Esophagus squamous epithelium (tissue), 5 donors: Measurements from ENCODE around the gene PHLPP1. TPM values are rescaled to one million over a fixed set of nuclear protein-coding genes. Genes with fewer than 3 reads are reported as not detected.

ENCODE experiments used
- DNase-seq: peaks from one replicate; lab custom pipeline; 2025; lab: John Stamatoyannopoulos, UW
- H3K27ac ChIP-seq, 4 donors: fragments of 200-600 bp; sonication (generic); one replicate each; pipeline ENCODE4 v1.5.1; 2016 to 2019; ENCODE audit warnings: mild to moderate bottlenecking in 1 of 4
- H3K27me3 ChIP-seq, 4 donors: fragments of 200-600 bp; sonication (generic); 1 replicate in 3 of 4; 2 replicates in 1 of 4; pipeline versions ENCODE4 v1.5.1 to v1.6.0; 2017 to 2021; ENCODE audit warnings: antibody characterized with exemption in 1 of 4
- H3K36me3 ChIP-seq, 3 donors: fragments of 200-600 bp; sonication (generic); one replicate each; pipeline ENCODE4 v1.5.1; 2016 to 2019
- H3K4me1 ChIP-seq, 3 donors: fragments of 200-600 bp; sonication (generic); one replicate each; pipeline ENCODE4 v1.5.1; 2017 to 2019
- H3K4me3 ChIP-seq, 4 donors: fragments of 200-600 bp; sonication (generic); 1 replicate in 3 of 4; 2 replicates in 1 of 4; pipeline ENCODE4 v1.5.1; 2016 to 2019; ENCODE audit warnings: mild to moderate bottlenecking in 2 of 4, moderate library complexity in 1 of 4
- H3K9me3 ChIP-seq, 3 donors: fragments of 200-600 bp; sonication (generic); one replicate each; pipeline ENCODE4 v1.5.1; 2016 to 2019
- POLR2A ChIP-seq, 4 donors: fragments of 450-650 bp; IDR thresholded peaks; one replicate each; pipeline ENCODE4 v1.6.1; 2017; ENCODE audit warnings: antibody characterized with exemption in 4 of 4, mild to moderate bottlenecking in 4 of 4, moderate library complexity in 3 of 4
- WGBS, 2 donors: methylation state at CpG; one replicate each; pipeline ENCODE4 v1.1.5; 2018; 5-methylcytosine and 5-hydroxymethylcytosine counted together
- intact Hi-C: fragments of 100-400 bp; cut with DNase I; formaldehyde crosslinking; loops from one replicate; pipeline ENCODE4 v1.15.0; 2022
- total RNA-seq, 4 donors: library from RNA; depleted of rRNA; stranded (reverse); fragments of >200 nt; gene quantifications; one replicate each; pipeline ENCODE4 v1.1.0, GENCODE V29; 2016
- TF ChIP-seq, protein P1 (sequence below), 6 experiments: fragments of 450-650 bp in 4 of 6; fragments of 200-600 bp in 2 of 6; sonication (generic) in 2 of 6; IDR thresholded peaks; one replicate each; pipeline ENCODE4 v1.5.1; 2016 to 2019; ENCODE audit warnings: antibody characterized with exemption in 6 of 6, mild to moderate bottlenecking in 4 of 6, moderate library complexity in 4 of 6
- donor health status: DM: yes; HTN: yes; CAD: no.

The PHLPP1 gene
- total RNA-seq, 4 donors from 2014 or later: 10.1 to 16.6 (median 14.9) TPM

DNA sequence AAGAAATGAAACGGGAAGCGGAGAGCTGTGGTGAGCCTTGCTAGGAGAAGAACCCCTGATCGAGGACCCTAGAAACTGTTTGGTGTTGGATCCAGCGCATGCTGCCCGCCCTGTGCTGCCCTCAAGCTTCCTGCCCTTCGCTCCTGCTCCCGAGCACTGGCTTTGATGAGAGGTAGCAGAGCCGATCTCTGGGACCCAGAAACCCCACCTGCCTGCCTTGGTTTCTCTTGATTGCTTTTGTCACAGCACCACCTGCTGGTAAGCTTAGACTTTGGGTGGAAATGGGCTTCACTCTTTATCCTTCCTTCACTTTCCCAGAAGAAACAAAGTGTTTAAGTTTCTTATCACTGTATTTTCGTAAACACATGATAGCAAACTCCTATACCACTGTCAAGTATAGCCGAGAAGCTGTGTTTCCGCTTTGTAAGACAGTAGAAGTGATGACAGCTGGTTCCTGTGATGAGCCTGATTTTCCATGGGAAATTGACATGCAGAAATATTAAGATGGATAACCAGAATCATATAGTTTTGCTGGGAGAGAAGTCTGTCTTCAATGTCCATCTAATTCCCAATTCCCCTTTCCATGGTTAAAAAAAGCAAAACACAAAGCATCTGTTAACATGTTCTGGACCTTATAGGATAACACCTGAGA is 267.4 kb downstream of the PHLPP1 start:
- H3K27ac ChIP-seq: no peak overlapping the region
- H3K36me3 ChIP-seq: peaks cover 0 to 38% (median 7%) of the 10 kb centered on the region in 3 donors
- no peaks in the 10 kb centered on the region for H3K27me3 ChIP-seq
- DNase-seq: no peak
- intact Hi-C loops: loop anchor here (10.0 kb wide), 1 partner anchor 398 kb away; no protein-coding TSS in a partner anchor
- peaks cover 4 to 13% (median 4%) of the 10 kb centered on the region in 3 donors for H3K4me1 ChIP-seq
- 38 to 41% methylated on average over 11 of the region's 11 CpGs for WGBS, 2 donors
- TF ChIP-seq, protein P1, sequence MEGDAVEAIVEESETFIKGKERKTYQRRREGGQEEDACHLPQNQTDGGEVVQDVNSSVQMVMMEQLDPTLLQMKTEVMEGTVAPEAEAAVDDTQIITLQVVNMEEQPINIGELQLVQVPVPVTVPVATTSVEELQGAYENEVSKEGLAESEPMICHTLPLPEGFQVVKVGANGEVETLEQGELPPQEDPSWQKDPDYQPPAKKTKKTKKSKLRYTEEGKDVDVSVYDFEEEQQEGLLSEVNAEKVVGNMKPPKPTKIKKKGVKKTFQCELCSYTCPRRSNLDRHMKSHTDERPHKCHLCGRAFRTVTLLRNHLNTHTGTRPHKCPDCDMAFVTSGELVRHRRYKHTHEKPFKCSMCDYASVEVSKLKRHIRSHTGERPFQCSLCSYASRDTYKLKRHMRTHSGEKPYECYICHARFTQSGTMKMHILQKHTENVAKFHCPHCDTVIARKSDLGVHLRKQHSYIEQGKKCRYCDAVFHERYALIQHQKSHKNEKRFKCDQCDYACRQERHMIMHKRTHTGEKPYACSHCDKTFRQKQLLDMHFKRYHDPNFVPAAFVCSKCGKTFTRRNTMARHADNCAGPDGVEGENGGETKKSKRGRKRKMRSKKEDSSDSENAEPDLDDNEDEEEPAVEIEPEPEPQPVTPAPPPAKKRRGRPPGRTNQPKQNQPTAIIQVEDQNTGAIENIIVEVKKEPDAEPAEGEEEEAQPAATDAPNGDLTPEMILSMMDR (IDR thresholded peaks at IDR 0.05): peak; percentile 62 to 77 (median 70)
- TF ChIP-seq POLR2A (IDR thresholded peaks at IDR 0.05): no peak
- no peaks in the 10 kb centered on the region for H3K9me3 ChIP-seq
- H3K4me3 ChIP-seq: peak overlapping the region in 2 of 4 donors; percentile 23 to 49

DNA sequence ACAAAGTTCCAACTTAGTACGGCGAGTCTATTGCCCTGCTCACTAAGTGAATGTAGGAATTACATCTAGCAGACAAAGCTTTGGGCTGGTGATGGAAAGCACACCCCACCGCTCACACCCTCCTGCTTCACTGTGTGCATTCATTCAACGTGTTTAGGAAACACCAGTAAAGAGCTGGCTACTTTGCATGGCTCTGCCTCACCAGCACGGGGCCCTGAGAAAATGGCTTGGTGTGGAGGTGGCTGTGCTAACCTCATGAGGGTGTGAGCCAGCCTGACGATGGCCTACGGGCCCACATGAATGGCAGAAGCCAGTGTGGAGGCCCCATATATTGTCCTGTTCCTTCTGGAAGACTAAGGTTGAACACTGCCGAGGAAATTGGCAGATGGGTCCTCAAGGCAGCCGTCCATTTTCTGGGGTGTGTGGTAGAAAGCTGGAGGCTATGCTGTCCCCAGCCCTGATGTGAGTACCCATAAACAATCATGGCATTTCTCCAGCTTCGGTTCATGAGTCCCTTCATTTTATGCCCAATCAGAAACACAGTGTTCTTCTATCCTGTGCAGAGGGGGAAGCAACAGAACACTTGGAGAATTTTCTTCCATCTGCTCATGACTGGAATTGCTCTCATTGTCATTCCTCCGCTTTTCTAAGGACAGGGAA is 269.4 kb downstream of the PHLPP1 start:
- DNase-seq: no peak
- Histone ChIP-seq H3K9me3 (no peaks in the 10 kb centered on the region), H3K4me3 (no peak overlapping the region), H3K27me3 (no peaks in the 10 kb centered on the region), H3K36me3 (peaks cover 0 to 18% (median 0%) of the 10 kb centered on the region in 3 donors), H3K27ac (no peak overlapping the region), H3K4me1 (peaks cover 4 to 8% (median 4%) of the 10 kb centered on the region in 3 donors)
- 78 to 93% methylated on average over 7 to 11 of the region's 11 CpGs for WGBS, 2 donors
- intact Hi-C loops: loop anchor here (10.0 kb wide), 1 partner anchor 400 kb away; no protein-coding TSS in a partner anchor
- TF ChIP-seq, protein P1 (IDR thresholded peaks at IDR 0.05): no peak
- TF ChIP-seq POLR2A (IDR thresholded peaks at IDR 0.05): no peak

DNA sequence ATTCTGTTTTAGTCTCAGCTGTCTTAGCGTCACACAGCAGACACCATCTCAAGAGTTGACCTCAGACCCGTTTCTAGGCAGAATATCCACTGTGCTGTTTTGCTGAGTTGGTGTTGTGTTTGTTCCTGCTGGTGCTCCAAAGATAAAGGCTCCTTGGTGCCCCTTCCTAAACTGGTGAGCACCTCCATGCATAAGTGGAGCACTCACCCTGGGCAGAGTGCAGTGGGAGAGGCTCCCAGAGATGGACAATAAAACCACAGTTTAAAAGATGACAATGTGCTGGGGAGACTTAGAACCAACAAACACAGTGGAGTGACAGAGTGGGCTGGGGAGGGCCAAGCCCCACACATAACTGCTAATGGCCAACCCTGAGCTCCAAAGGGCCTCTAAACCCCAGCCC is 271.1 kb downstream of the PHLPP1 start:
- peaks cover 4 to 8% (median 4%) of the 10 kb centered on the region in 3 donors for H3K4me1 ChIP-seq
- H3K36me3 ChIP-seq: peaks cover 0 to 6% (median 0%) of the 10 kb centered on the region in 3 donors
- no peaks in the 10 kb centered on the region for H3K9me3 ChIP-seq
- DNase-seq: no peak
- WGBS, 2 donors: 56% methylated on average over 2 of the region's 2 CpGs; no CpG with 5 or more reads in 1 of the 2 donors
- H3K27ac ChIP-seq: no peak overlapping the region
- no peak for TF ChIP-seq POLR2A (IDR thresholded peaks at IDR 0.05)
- TF ChIP-seq, protein P1 (IDR thresholded peaks at IDR 0.05): no peak
- intact Hi-C loops: loop anchor here (10.0 kb wide), 1 partner anchor 402 kb away; no protein-coding TSS in a partner anchor
- H3K4me3 ChIP-seq: no peak overlapping the region
- no peaks in the 10 kb centered on the region for H3K27me3 ChIP-seq

DNA sequence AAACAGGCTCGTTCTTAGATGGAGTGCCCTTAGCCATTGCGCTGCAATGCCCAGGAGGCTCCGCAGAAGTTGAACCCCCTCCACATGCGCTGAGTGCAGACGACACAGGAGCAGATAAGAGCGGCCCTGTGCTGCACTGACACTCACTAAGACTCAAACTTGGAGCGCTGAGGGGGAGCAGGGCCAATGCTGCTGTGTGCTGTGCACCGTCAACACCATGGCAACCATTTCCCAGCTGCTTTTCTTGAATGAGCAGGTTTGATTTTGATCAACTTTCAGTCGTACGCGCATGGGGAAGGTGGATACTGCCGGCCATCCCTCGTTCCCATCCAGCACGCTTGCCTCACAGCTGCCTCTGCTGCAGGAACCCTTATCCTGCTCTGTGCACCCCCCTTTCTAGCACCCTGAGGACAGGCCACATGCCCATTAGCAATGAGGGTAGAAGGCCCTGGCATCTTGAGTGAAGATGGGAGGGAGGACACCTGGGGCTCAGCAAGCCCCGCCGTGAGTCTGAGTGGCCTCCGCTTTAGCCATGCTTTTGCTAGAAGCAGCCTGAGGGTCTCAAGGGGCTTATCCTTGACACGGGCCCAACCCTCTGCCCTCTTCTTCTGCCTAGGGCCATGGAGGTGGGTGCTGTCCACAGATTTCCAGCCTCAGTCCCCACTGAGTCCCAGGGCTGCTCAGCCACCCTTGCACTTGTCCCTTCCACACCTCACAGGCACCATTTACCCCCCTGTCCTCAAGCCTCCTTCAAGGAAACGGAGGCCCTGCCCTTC is 271.9 kb downstream of the PHLPP1 start:
- no peaks in the 10 kb centered on the region for H3K9me3 ChIP-seq
- WGBS, 2 donors: 86 to 97% methylated on average over 6 to 16 of the region's 19 CpGs
- intact Hi-C loops: loop anchor here (10.0 kb wide), 1 partner anchor 402 kb away; no protein-coding TSS in a partner anchor

More for the DNA sequence above, 271.9 kb downstream of the PHLPP1 start:
- Histone ChIP-seq H3K27me3 (peaks cover 0 to 3% (median 0%) of the 10 kb centered on the region in 4 donors), H3K4me3 (no peak overlapping the region), H3K4me1 (peaks cover 3 to 6% (median 4%) of the 10 kb centered on the region in 3 donors), H3K36me3 (no peaks in the 10 kb centered on the region), H3K27ac (no peak overlapping the region)
- DNase-seq: no peak
- TF ChIP-seq, protein P1 (IDR thresholded peaks at IDR 0.05): no peak
- no peak for TF ChIP-seq POLR2A (IDR thresholded peaks at IDR 0.05)
